GM21447 (cell line): ENCODE data around the gene RFX3.

ENCODE experiments used
- ATAC-seq: cut with Tn5 transposase; IDR thresholded peaks from one replicate; pipeline ENCODE4 v1.9.1; 2021; ENCODE audit not compliant: unreplicated experiment

Gene RFX3

DNA sequence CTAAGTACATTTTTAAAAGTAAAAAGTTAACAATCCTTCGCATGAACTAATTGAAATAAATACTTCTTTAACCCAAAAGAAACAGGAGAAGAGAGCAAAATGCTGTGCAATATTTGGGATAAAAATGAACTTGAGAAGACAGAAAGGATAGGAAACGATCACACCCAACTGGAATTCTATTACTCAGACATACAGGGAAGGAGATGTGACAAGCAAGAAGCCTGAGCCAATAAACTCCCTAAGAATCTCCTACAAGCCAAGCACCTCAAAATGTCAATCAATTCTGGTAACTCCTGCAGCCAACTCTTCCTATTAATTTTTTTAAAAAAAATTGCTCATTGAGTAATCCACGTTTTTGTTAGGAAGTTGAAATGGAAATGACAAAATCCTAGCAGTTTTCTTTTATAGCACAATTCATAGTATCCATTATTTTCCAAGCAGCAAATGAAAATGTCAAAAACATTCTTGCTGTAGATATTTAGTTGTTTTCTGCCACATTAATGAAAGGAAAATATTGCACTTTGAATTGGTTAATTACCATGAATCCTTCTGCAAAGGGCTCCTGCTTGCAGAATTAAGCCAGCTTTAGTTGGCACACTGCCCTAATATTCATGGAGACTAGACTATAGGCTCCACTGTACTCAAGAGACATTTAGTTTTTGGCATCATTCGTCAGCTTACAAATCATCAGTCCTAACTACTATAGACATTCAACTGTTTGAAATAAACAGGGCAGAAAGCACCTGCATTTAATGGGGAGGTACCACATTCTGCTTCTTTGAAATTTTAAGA is 89.0 kb downstream of the RFX3 start:
- no peak for ATAC-seq

DNA sequence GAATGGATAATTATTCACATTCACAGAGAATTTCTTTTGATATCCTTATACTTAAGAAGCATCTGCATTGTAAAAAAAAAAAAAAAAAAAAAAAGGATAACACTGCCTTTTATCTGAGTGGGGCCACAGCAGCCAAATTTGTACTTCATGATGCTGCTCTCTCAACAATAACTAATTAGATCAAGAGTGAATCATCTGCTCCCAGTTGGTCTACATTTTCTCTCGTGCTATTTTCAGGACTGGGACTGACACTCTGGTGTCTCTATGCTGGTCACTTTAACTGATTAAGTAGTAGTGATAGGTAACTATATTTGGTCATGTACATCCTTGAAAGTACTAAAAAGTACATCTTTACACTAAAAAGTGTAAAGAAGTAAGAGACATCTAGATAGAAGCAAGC is 90.1 kb downstream of the RFX3 start:
- no peak for ATAC-seq

DNA sequence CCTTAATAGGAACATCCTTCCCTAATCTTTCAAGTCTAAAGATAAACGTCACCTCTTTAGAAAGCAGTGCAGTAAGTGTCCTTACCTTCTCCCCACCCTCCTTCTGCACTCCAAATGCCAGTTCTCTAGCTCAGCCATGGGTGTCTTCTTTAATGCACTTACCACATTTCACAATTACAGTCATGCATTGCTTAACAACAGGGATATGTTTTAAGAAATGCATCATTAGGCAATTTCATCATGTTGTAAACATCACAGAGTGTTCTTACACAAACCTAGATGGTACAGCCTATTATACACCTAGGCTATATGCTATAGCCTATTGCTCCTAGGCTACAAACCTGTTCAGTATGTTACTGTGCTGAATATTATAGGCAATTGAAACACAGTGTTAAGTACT is 91.2 kb downstream of the RFX3 start:
- ATAC-seq: no peak

DNA sequence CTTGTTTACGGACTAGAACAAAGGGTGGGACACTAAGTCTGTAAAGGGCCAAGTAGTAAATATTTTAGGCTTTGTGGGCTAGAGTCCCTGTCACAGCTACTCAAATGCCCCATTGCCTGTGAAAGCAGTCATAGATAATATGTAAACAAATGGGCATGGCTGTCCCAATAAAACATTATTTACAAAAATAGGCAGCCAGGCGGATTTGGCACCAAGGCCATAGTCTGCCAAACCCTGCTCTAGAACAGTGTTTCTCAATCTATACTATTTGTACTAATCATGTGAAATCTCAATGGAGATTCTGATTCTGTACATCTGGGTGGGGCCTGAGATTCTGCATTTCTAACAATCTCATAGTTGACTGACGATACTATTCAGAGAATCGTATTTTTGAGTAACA is 92.0 kb downstream of the RFX3 start:
- no peak for ATAC-seq

DNA sequence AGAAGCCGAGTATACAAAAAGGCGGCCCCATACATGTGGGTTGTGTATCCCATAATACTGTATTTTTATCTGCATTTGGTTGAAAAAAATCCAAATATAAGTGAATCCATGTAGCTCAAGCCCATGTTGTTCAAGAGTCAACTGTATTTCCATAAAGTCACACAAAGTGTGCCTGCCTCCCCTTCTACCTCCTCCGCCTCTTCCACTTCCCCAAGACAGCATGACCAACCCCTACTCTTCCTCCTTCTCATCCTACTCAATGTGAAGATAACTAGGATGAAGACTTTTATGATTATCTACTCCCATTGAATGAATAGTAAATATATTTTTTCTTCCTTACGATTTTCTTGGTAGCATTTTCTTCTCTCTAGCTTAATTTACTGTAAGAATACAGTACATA is 92.7 kb downstream of the RFX3 start:
- ATAC-seq: no peak

DNA sequence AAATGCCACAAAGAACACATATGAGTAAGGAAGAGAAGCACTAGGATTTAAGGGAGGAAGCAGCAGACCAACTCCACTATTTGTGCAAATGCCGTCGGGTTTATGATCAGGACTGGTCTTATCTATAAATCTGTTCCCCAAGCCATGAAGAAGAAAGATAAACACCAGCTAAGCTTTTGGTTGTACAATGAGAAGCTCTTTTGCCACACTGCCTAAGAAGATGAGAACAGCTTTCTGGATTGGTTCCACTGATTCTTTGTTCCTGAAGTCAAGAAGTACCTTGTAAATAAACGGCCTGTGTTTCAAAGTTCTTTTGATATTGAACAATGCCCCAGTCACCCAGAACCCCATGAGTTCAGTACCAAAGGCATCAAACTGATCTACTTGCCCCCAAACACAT is 93.9 kb downstream of the RFX3 start:
- no peak for ATAC-seq

DNA sequence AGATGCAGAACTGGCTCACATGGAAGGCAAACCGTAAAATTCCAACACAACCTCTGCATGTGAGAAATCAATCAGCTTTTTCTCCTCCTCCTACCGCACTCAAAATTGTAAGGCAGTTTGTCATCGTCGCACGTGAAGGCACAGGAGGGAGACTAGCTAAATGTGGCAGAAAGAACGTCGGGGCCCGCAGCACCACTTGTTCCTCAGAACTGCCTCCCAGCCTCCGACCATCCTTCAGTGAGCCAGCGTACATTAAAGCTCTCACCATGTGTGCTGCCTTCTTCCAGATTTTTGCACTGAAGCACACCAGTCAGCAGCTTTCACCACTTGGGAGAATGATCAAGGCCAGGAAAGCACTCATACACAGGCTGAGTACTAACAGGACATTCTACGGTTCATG is 105.9 kb downstream of the RFX3 start:
- no peak for ATAC-seq

DNA sequence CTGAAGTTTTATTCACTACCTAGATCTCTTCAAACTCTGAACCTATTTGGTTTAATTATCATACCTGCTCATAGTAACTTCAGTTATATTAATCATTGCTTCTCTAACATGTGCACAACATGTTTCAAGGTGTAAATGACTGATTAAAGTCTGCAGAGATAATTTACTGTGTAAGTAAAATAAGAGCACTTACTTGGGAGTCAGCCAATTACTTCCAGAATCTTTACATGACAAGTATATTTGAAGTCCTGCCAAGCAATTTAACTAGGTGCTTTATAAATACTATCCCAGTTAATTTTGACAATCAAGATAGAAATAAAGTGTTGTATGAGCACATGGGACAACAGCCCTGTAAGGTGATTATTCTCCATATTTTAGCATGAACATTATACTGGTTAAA is 109.9 kb downstream of the RFX3 start:
- ATAC-seq: no peak

DNA sequence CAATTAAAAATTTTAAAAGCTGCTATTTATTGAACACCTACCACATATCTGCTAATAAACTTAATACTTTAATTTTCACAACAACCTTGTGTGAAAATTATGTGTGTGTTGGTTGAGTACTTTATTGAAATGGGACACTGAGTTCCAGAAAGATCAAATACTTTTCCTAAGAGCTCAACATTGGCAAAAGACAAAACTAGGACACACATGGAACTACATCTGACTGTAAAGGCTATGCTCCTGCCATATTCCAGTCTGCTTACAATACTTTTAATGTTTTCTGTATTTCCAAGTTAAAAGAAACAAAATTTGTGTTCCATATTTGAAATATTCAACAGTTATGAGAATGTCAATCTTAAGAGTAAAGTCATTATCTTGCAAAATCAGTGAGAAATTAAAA is 111.8 kb downstream of the RFX3 start:
- ATAC-seq: no peak

DNA sequence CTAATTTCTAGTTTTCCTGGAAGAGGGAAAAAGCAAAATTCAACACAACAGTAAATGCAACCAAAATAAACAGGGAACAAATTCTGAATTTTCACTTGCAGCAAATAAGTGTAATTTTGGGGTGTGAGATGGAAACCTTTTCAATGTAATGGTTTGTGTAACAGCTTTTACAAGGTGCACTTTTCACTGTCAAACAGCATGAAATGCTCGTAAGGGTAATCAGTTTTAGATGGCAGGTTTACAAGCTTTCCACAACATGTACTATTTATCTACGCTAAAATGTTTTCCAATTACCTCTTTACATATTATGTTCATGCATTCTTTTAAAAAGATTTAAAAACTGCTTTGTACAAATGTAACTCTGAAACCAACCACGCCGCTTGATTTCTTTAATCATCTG is 115.3 kb downstream of the RFX3 start:
- no peak for ATAC-seq

DNA sequence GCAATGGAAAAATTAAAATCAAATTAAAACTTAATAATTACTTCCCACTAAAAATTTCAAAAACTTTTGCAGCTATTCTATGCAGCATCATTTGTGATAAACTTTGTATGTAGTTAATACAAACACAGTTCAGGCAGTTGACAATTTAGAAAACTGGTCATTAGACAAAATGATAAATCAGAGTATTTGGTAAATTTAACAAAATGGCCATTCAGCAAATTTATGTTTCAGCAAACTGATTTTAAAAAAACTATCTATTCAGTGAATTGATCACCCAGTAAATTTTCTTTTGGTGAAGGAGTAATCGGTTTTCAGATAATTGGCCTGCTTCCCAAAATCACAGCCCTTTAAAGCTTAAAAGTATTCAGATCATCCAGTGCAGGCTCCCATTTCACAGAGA is 116.3 kb downstream of the RFX3 start:
- ATAC-seq: no peak

DNA sequence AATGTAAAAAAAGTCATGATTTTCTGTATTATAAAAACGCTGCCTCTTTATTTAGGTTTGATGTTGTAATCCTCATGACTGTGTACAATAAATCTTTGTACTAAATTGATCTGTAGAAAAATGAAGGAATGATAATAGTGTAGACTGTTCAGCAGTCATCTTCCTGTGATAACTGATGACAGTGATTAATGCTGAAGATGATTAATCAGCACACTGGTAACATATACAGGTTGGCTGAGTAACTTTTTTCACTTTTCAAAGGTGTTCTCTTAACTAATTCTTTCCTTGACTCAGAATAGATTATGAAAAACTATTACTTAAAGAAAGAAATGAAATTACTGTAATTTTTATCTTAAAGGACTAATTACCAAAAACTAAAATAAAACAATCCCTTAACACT is 122.5 kb downstream of the RFX3 start:
- ATAC-seq: no peak

DNA sequence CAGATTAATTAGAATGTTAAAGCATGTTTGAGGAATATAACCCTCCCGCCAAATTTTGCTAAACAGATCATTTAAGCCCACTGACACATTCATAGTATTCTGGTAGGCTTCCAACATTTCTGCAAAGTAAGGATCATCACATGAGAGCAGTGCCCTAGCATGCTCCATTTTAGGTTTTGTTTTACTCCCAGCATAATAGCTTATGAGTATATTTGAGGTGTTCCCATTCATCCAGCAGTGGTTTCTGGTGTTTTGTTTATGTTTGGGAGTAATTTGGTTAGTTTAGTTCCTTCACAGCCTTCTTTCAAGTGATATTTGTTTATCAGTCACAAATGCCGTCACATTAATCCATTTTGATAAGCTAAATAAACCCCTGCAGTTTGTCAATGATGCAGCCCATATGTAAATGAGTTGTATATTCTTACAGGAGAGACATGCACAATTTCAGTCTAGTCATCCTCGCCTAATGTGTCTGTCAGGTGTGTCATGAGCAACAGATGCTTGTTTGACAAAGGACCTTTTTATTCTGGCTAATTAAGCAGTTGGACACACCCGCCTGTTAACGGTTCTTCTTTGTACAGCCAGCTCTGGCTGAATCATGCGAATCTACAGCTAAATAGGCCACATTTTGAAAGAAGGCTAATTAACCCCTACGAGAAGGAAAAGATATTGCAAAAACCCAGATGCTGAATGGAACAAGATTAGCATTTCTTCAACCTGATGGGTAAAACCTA is 124.4 kb downstream of the RFX3 start:
- ATAC-seq: no peak

DNA sequence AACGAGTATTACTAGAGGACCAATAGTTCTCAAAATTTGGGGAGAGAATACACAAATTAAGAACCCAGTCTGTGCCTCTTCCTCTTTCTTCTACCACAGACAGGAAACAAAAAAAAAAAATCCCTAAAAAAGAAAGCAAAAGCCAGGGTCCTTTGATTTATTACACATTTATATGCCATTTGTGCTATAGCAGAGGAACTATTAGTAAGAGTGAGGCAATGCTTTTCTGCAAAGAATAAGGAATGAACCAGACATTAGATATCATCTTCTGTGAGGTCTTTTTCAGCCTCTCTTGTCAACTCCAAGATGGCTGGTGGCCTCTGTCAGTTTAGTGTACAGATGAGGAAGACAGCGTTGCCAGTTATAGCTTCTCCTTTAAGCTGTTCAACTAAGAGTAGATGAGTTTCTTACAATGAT is 127.6 kb downstream of the RFX3 start:
- peak; percentile 77 for ATAC-seq

DNA sequence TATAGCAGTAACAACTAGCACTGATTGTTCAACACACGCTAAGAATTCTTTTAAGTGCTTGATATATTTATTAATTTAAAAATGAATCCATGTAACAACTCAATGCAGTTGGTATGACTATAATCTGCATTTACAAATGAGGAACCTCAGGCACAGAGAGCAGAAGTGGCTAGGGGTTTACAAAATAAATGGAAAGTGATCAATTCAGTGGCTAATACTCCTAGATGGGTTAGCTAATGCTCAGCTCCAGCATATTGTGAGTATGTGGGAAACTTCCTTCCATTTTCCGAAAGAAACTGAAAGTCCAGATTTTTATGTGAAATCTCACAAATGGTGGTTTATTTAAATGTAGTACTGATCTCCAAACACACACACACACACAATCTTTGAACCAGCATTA is 128.0 kb downstream of the RFX3 start:
- peak; percentile 29 for ATAC-seq

DNA sequence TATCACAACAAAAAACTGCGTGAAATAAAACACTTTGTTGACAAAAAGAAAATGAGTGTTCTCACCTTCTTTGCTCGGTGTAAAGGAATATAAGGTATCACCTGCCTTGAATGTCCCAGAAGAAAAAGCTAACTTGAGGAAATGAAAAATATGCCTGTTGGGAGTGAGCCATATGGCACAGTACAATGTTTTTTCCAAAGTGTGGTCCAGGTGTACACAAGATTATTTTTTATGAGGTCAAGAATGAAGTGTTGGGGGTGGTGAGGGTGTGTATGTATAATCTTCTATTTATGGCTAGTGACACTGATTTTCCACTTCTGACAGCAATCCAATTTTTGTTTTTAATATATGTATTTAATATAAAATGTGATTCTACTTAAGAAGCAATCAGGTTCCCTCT is 134.4 kb downstream of the RFX3 start:
- no peak for ATAC-seq

DNA sequence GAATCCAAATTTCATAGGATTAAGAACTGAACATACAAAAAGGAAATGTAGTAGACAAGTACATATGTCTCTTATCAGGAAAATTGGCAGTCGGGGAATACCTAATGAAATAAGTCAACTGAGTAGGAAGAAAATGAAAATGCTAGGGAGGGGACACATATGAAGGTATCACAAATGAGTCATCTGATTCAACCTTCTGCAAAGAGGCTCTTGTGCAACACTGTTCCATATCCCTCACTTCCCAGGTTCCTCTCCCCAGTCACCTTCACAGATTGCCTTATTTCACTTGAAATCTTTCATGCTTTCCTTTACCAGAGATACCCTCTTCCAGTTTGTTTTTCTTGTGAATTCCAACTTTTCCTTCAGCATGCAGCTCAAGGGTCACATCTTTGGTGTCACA is 139.0 kb downstream of the RFX3 start:
- no peak for ATAC-seq

DNA sequence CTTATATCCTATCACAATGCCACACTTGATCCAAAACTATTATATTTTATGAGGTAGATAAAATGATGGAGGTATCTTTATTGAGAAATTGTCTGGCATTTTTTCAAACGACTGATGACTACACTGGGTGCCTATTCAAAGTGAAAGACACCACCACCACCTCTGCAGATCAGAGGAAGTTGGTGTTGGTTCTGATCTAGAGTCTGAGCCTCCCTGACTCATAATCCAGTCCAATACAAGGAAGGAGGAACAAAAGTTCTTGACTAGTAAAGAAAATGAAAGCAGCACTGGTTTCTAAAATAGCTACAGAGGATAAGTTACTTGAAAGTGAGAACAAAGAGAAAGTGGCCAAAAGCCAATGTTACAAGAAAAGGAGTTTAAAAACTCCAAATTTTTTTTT is 139.9 kb downstream of the RFX3 start:
- peak; percentile 95 for ATAC-seq

DNA sequence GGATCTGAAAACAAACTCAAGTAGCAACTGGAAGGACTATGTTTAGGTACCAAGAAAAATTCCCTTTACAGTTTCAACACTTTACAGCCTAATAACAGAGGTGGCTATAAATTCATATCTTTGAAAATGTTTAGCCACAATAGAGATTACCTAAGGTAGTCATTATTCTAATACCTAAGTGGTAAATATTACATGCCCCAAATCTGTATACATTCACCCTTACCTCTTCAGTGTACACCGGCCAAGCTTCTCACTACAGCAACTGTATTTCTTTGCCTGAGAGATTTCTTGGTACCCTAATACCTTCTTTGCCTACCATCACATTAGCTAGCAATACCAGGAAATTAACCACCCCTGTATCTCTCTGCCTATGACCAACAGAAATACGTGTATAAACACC is 154.0 kb downstream of the RFX3 start:
- no peak for ATAC-seq

DNA sequence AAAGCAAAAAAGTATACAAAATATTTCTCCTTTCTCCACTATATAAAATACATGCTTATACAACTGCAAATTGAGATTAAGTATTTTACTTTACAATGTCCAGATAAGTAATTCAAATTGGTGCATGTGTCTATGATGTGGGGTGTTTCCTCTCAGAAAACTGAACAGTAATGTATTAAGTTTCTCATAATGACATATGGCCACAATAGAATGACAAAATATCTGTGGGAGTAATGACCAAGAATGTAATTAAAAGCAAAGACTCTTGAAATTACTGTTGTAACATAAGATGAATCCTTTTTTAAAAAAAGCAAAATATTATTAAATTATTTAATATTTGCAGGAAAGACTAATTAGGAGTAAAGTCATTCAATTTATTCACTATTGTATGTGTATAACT is 155.1 kb downstream of the RFX3 start:
- no peak for ATAC-seq

DNA sequence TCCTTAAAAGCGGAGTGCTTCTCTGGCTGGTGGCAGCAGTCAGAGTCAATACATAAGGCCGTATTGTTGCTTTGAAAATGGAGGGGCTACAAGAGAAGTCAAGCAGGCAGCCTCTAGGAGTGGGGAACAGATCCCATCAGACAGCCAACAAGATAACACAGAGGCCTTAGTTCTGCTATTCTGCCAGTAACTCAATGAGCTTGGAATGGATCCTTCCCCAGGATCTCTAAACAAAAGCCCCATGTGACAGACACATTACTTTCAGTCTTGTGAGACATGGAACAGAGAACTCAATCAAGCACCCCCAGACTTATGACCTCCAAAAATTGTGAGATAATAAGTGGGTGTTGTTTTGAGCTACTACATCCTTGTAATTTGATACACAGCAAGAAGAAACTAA is 158.6 kb downstream of the RFX3 start:
- no peak for ATAC-seq

DNA sequence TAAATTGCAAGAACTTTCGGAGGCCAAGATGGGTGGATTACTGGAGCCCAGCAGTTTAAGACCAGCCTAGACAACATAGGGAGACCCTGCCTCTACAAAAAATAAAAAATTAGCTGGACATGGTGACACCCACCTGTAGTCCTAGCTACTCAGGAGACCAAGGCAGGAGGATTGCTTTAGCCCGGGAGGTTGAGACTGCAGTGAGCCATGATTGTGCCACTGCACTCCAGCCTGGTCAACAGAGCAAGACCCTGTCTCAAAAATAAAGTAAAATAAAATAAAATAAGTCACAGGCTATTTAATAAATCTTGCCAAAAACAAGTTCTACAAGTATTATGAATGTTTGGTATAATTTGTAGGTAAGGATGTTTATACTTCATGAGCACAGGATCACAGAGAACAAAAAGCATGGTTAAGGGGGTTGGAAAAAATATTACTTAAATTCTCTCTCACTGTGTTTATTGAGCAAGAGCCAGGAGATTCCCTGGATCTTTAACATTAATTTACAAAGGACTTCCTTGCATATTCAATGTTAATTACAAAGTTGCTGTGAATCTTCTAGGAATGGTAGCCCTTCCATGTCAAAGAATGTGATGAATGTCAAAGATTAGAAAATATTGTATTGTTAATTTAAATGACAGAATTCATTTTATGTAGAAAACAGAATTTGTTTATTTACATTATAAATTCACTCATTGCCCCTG is 164.0 kb downstream of the RFX3 start:
- ATAC-seq: no peak
